HepG2 (cell line): ENCODE measurements around the gene SLC25A11. TPM values are rescaled to one million over a fixed set of nuclear protein-coding genes. Genes with fewer than 3 reads are reported as not detected.

Source experiments
- DZIP1 ChIP-seq: sonication (generic); formaldehyde crosslinking; IDR thresholded peaks from 2 replicates; pipeline ENCODE4 v1.5.0; 2020; ENCODE audit warnings: mild to moderate bottlenecking, missing genetic modification reagents
- FOXJ3 ChIP-seq: sonication (generic); formaldehyde crosslinking; IDR thresholded peaks from 2 replicates; pipeline ENCODE4 v1.4.0; 2020; ENCODE audit warnings: missing genetic modification reagents, mild to moderate bottlenecking, borderline replicate concordance
- HOXA3 ChIP-seq: sonication (generic); formaldehyde crosslinking; IDR thresholded peaks from 2 replicates; pipeline ENCODE4 v1.5.0; 2020; ENCODE audit warnings: missing genetic modification reagents
- KAT8 ChIP-seq: IDR thresholded peaks from 2 replicates; pipeline ENCODE4 v1.6.1; 2016; ENCODE audit warnings: missing genetic modification reagents, missing compliant biosample characterization
- KDM6A ChIP-seq: IDR thresholded peaks from 2 replicates; pipeline ENCODE4 v1.6.1; 2016; ENCODE audit warnings: low read depth
- REL ChIP-seq: sonication (generic); formaldehyde crosslinking; conservative IDR thresholded peaks from 2 replicates; pipeline ENCODE4 v1.8.0; 2022; ENCODE audit warnings: mild to moderate bottlenecking, missing genetic modification reagents, moderate library complexity
- RFX3 ChIP-seq: IDR thresholded peaks from 2 replicates; pipeline ENCODE4 v1.6.1; 2016; ENCODE audit warnings: missing biosample characterization, missing genetic modification reagents
- SALL1 ChIP-seq: sonication (generic); formaldehyde crosslinking; IDR thresholded peaks from 2 replicates; pipeline ENCODE4 v1.8.0; 2022; ENCODE audit warnings: mild to moderate bottlenecking, missing genetic modification reagents
- SNAPC4 ChIP-seq: sonication (generic); formaldehyde crosslinking; IDR thresholded peaks from 2 replicates; pipeline ENCODE4 v1.4.0; 2020; ENCODE audit warnings: mild to moderate bottlenecking, missing genetic modification reagents
- THRA ChIP-seq: sonication (generic); formaldehyde crosslinking; IDR thresholded peaks from 2 replicates; pipeline ENCODE4 v1.4.0; 2020; ENCODE audit warnings: missing genetic modification reagents, borderline replicate concordance
- ZC3H4 ChIP-seq: sonication (generic); formaldehyde crosslinking; IDR thresholded peaks from 2 replicates; pipeline ENCODE4 v1.4.0; 2020; ENCODE audit warnings: missing genetic modification reagents, borderline replicate concordance
- ZNF280D ChIP-seq: sonication (generic); formaldehyde crosslinking; IDR thresholded peaks from 2 replicates; pipeline ENCODE4 v1.5.1; 2020; ENCODE audit warnings: mild to moderate bottlenecking, missing genetic modification reagents
- ZNF7 ChIP-seq: IDR thresholded peaks from 2 replicates; pipeline ENCODE4 v1.6.1; 2016; ENCODE audit warnings: missing biosample characterization, missing genetic modification reagents
- ZNF780A ChIP-seq: sonication (generic); formaldehyde crosslinking; IDR thresholded peaks from 2 replicates; pipeline ENCODE4 v1.8.0; 2022; ENCODE audit warnings: mild to moderate bottlenecking, missing genetic modification reagents, moderate library complexity
- ZNF816 ChIP-seq: sonication (generic); formaldehyde crosslinking; IDR thresholded peaks from 2 replicates; pipeline ENCODE4 v1.8.0; 2022; ENCODE audit warnings: missing genetic modification reagents, mild to moderate bottlenecking, borderline replicate concordance
- polyA plus RNA-seq, 8 experiments: library from polyadenylated mRNA; depleted of rRNA in 3 of 8; stranded (reverse) in 7 of 8; unstranded in 1 of 8; fragments of >200 nt; fragmentation: Illumina TruSeq in 4 of 8; extraction: Trizol in 4 of 8; gene quantifications; 2 replicates each; pipeline versions ENCODE4 v1.2.1 to v1.2.3, GENCODE V29; 2011 to 2016; ENCODE audit warnings: low read depth in 4 of 8, missing spikeins in 1 of 8, mixed read lengths in 1 of 8; ENCODE audit not compliant: insufficient read depth in 1 of 8
- total RNA-seq, 5 experiments: library from RNA; depleted of rRNA; stranded (reverse); fragments of >200 nt; fragmentation: Illumina TruSeq; extraction: Trizol; gene quantifications; 2 replicates each; pipeline ENCODE4 v1.2.3, GENCODE V29; 2016; ENCODE audit warnings: low read depth in 1 of 5

Gene SLC25A11
- total and polyA plus RNA-seq, 2 of the 13 experiments (the other 11 are each of a cell fraction or from before 2014, with no cell fraction given) = 35.4 to 47.2 TPM

- TF ChIP-seq SNAPC4 (CRISPR knock-in tag) (peak; percentile 80; the same call in 1 of the 2 replicates), RFX3 (CRISPR knock-in tag) (no peak), ZNF280D (CRISPR knock-in tag) (no peak), DZIP1 (CRISPR knock-in tag) (0 out of 2 replicates have a peak, but pooled peaks have one; percentile 22), ZC3H4 (CRISPR knock-in tag) (no peak), ZNF816 (CRISPR knock-in tag) (0 out of 2 replicates have a peak, but pooled peaks have one; percentile 14), THRA (CRISPR knock-in tag) (peak; percentile 3; the same call in 1 of the 2 replicates), KDM6A (no peak), SALL1 (CRISPR knock-in tag) (peak; percentile 31; the same call in 1 of the 2 replicates), FOXJ3 (0 out of 2 replicates have a peak, but pooled peaks have one; percentile 32), HOXA3 (peak; percentile 5; the same call in 1 of the 2 replicates), ZNF7 (CRISPR knock-in tag) (no peak), ZNF780A (no peak), KAT8 (CRISPR knock-in tag) (0 out of 2 replicates have a peak, but pooled peaks have one; percentile 3), REL (CRISPR knock-in tag) (0 out of 2 replicates have a peak, but pooled peaks have one; percentile 16)
Measured at GRCh38 chr17:4950075-4950745, 10.4 kb upstream of the SLC25A11 start (continued).
